GM18502 (cell line): ENCODE measurements around the gene ALDH4A1.

ENCODE experiments used
- ATAC-seq: cut with Tn5 transposase; IDR thresholded peaks from one replicate; pipeline ENCODE4 v1.9.1; 2021; ENCODE audit warnings: mild to moderate bottlenecking; ENCODE audit not compliant: unreplicated experiment, poor library complexity

ALDH4A1 gene

GRCh38 chr1:18939398-18940302 lies 37.3 kb upstream of the ALDH4A1 start:
- ATAC-seq: no peak

- no peak for ATAC-seq
These were observed 36.3 kb upstream of the ALDH4A1 start for GRCh38 chr1:18938707-18939070.

GRCh38 chr1:18938008-18938706 lies 35.8 kb upstream of the ALDH4A1 start:
- no peak for ATAC-seq

- ATAC-seq: no peak
These were observed 35.2 kb upstream of the ALDH4A1 start for GRCh38 chr1:18937539-18937938.

- no peak for ATAC-seq
These were observed 34.6 kb upstream of the ALDH4A1 start for GRCh38 chr1:18936814-18937481.

GRCh38 chr1:18936471-18936813 lies 34.1 kb upstream of the ALDH4A1 start:
- ATAC-seq: no peak

- ATAC-seq: no peak
These were observed 32.0 kb upstream of the ALDH4A1 start for GRCh38 chr1:18934205-18935000.

GRCh38 chr1:18932879-18933278 lies 30.5 kb upstream of the ALDH4A1 start:
- ATAC-seq: no peak

- no peak for ATAC-seq
These were observed 30.0 kb upstream of the ALDH4A1 start for GRCh38 chr1:18932387-18932786.

- ATAC-seq: no peak
These were observed 29.4 kb upstream of the ALDH4A1 start for GRCh38 chr1:18931730-18932129.

GRCh38 chr1:18929686-18930085 lies 27.3 kb upstream of the ALDH4A1 start:
- no peak for ATAC-seq

- no peak for ATAC-seq
These were observed 26.6 kb upstream of the ALDH4A1 start for GRCh38 chr1:18928985-18929384.

GRCh38 chr1:18928406-18928805 lies 26.1 kb upstream of the ALDH4A1 start:
- ATAC-seq: no peak

- no peak for ATAC-seq
These were observed 25.4 kb upstream of the ALDH4A1 start for GRCh38 chr1:18927654-18928272.

- ATAC-seq: peak; percentile 29
These were observed 24.8 kb upstream of the ALDH4A1 start for GRCh38 chr1:18927082-18927653.

GRCh38 chr1:18926315-18927081 lies 24.1 kb upstream of the ALDH4A1 start:
- ATAC-seq: peak; percentile 75

GRCh38 chr1:18925279-18925678 lies 22.9 kb upstream of the ALDH4A1 start:
- ATAC-seq: no peak

- no peak for ATAC-seq
These were observed 21.9 kb upstream of the ALDH4A1 start for GRCh38 chr1:18924221-18924691.

GRCh38 chr1:18923756-18924211 lies 21.4 kb upstream of the ALDH4A1 start:
- no peak for ATAC-seq
